Measurements from ENCODE around the gene L3MBTL1. TPM values are rescaled to one million over a fixed set of nuclear protein-coding genes. Genes with fewer than 3 reads are reported as not detected.

L3MBTL1 gene
- total and polyA plus RNA-seq, 2 of the 4 experiments (the other 2 are of a cell fraction), result 2.2 to 4.5 TPM

DNA sequence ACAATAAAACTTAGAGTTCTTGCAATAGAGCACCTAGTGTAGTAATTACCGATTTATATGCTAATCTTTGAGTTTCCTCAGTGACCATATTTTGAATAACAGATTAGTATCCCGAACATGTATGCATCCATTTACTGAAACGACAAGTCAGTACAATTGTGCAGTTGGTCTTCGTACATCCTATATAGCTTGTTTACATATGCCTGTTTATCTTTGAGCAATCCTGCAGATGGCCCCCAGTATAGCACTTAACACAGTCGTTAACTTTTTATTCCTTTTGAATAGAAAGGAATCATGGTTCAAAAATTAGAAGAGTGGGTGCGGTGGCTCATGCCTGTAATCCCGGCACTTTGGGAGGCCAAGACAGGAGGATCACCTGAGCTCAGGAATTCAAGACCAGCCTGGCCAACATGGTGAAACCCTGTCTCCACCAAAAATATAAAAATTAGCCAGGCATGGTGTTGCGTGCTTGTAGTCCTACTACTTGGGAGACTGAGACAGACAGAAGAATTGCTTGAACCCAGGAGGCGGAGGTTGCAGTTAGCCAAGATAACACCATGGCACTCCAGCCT, 43.2 kb upstream of the L3MBTL1 start:
- Histone ChIP-seq H3K79me1 (ENCODE audit: low read depth in 1 of 2, low read length in 2 of 2) (peaks cover 28 to 70% of the 10 kb centered on the region in 2 experiments), H4K20me1 (ENCODE audit: insufficient read depth, low read length) (peaks cover 64% of the 10 kb centered on the region), H3K18ac (ENCODE audit: low read depth, low read length) (no peak overlapping the region), H3K9me1 (ENCODE audit: insufficient read depth, low read length) (no peaks in the 10 kb centered on the region), H3K23ac (ENCODE audit: low read depth, low read length) (no peak overlapping the region), H4K91ac (ENCODE audit: insufficient read depth, low read depth, low read length) (no peak overlapping the region), H3K4me3 (ENCODE audit: insufficient read depth, low read depth, low read length) (no peak overlapping the region), H2AFZ (replicated peaks; ENCODE audit: low read length, poor library complexity) (no peak overlapping the region), H3K14ac (replicated peaks; ENCODE audit: low read depth, low read length) (no peak overlapping the region), H2AK5ac (ENCODE audit: low read depth, low read length) (no peak overlapping the region), H3K56ac (ENCODE audit: extremely low read depth, insufficient read depth, low read length) (no peak overlapping the region), H2BK15ac (ENCODE audit: low read depth, low read length) (no peak overlapping the region), H4K5ac (ENCODE audit: low read depth, low read length) (no peak overlapping the region), H3K9ac (ENCODE audit: low read depth, low read length) (no peak overlapping the region), H3K4ac (ENCODE audit: low read depth, low read length) (no peak overlapping the region), H2BK20ac (ENCODE audit: low read depth, low read length) (no peak overlapping the region), H3K27me3 (ENCODE audit: control insufficient read depth, insufficient read depth, low read length) (no peaks in the 10 kb centered on the region), H3K36me3 (ENCODE audit: control insufficient read depth, insufficient read depth, low read length) (peaks cover 63% of the 10 kb centered on the region), H2BK5ac (ENCODE audit: low read depth, low read length, poor library complexity, severe bottlenecking) (no peak overlapping the region), H3K27ac (ENCODE audit: insufficient read depth, low read length) (no peak overlapping the region), H3K4me1 (ENCODE audit: control insufficient read depth, insufficient read depth, low read length) (no peaks in the 10 kb centered on the region), H3K4me2 (ENCODE audit: low read depth, low read length) (no peak overlapping the region), H3K9me3 (ENCODE audit: control insufficient read depth, insufficient read depth, low read length) (no peaks in the 10 kb centered on the region), H4K8ac (ENCODE audit: low read depth in 2 of 2, low read length in 2 of 2) (no peak overlapping the region), H2AK9ac (replicated peaks; ENCODE audit: low read depth, low read length, poor library complexity) (no peak overlapping the region), H2BK120ac (ENCODE audit: low read depth, low read length) (no peak overlapping the region)
- DNase-seq, result no peak
- dilution Hi-C loops (cut with HindIII; ENCODE audit: low sequenced_read_pairs, unreplicated experiment) (no loop called here), intact Hi-C loops (cut with micrococcal nuclease) (loop anchor here (5.0 kb wide), 1 partner anchor 618 kb away; no protein-coding TSS in a partner anchor), in situ Hi-C loops (cut with MboI; ENCODE audit: low sequenced_read_pairs) (no loop called here)
- CTCF ChIA-PET, result no interaction called here
- WGBS, 2 experiments (ENCODE audit: extremely low coverage in 2 of 2, insufficient read length in 1 of 2), result 88% methylated on average over 3 of the region's 9 CpGs; no CpG with 5 or more reads in 1 of the 2 experiments
- ATAC-seq (ENCODE audit: low read depth), result no peak
- no TSS peak for BruUV-seq (replicated peaks)
- POLR2A ChIA-PET (ENCODE audit: unreplicated experiment), result no interaction called here
- TF ChIP-seq MXI1 (IDR thresholded peaks at IDR 0.05; ENCODE audit: borderline replicate concordance, low read depth, low read length), result no peak
- peak; percentile 49; the same call in 1 of the 2 replicates for TF ChIP-seq POLR2A (IDR thresholded peaks at IDR 0.05; ENCODE audit: low read depth, low read length)

Data from IMR-90 (cell line).